ENCODE measurements around the gene PDE12. TPM values are rescaled to one million over a fixed set of nuclear protein-coding genes. Genes with fewer than 3 reads are reported as not detected.
"Not testable (repeated sequence)": the region's sequence is repeated elsewhere in the genome, so short reads cannot be mapped to it uniquely, and the experiment has no call there.

The PDE12 gene
- total RNA-seq, 1 donor from 2014 or later = 9.2 TPM

DNA sequence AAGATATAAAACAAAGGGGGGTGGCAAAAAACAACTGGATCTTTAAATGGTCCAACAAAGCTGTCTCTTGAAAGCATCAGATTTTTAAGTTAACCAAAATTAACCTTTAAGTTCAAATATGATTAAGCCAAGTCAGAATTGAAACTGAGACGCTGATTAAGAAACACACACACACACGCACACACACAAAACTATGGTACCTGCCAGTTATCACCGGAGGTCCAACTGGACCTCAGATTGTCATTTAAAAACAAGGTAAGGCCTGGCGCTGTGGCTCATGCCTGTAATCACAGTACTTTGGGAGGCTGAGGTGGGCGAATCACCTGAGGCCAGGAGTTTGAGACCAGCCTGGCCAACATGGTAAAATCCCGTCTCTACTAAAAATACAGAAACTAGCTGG lies 30.7 kb downstream of the PDE12 start:
- no peak for DNase-seq (ENCODE audit: low read depth in 2 of 2)

- no peak for DNase-seq (ENCODE audit: low read depth in 2 of 2)
Measured at GRCh38 chr3:57587905-57588304, 31.8 kb downstream of the PDE12 start.

- no peak for DNase-seq (ENCODE audit: low read depth in 2 of 2)
Measured at GRCh38 chr3:57592306-57592705, 36.2 kb downstream of the PDE12 start.

- DNase-seq (ENCODE audit: low read depth in 2 of 2) = no peak
Measured at GRCh38 chr3:57594144-57594543, 38.1 kb downstream of the PDE12 start.

DNA sequence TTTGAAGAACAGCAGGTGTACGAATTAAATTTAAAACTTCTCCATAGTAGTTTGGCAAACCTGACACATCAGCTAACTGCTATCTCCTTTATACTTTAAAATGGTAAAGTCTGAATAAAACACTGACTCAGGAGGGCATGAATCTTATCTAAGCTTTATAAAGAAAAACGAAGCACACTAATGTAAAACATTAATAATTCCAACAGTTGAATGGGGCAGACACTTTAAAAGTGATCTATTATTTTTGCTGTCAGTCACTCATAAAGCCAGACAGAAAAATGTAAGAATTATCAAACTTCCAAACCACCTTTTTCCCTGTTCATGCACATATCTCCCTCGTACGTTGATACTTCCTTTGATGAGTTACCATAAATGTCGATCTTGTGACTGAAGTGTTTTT lies 38.5 kb downstream of the PDE12 start:
- no peak for DNase-seq (ENCODE audit: low read depth in 2 of 2)

DNA sequence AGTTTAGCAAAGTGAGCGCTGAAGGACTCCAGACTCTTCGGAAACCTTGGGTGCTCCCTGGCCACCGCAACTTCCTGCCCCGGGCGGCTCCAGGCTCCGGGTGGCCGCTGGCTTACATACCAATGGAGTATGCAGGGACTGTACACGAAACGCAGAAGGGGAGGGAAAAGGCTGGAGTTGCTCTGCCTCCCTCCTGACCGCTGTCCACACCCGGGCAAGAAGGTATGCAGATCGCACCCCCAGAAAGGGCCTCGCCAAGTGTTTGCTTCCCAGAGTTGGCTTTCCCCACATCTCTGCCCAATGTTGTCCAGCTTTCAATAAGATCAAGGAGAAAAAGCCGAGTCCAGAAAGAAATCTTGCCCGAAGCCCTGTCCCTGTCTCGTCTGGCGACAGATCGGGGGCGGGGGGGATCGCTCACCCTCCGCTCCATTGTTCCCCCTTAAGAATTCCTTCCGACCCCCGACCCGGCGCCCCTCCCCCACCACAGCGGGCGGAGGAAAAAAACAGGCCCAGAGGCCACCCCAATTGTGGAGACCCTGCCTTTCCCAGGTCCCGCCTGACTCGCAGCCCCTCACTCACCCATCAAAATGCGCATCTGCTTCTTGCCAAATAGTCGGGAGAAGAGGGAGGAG lies 40.5 kb downstream of the PDE12 start:
- DNase-seq (ENCODE audit: low read depth in 2 of 2) = peak; percentile 45 to 88

DNA sequence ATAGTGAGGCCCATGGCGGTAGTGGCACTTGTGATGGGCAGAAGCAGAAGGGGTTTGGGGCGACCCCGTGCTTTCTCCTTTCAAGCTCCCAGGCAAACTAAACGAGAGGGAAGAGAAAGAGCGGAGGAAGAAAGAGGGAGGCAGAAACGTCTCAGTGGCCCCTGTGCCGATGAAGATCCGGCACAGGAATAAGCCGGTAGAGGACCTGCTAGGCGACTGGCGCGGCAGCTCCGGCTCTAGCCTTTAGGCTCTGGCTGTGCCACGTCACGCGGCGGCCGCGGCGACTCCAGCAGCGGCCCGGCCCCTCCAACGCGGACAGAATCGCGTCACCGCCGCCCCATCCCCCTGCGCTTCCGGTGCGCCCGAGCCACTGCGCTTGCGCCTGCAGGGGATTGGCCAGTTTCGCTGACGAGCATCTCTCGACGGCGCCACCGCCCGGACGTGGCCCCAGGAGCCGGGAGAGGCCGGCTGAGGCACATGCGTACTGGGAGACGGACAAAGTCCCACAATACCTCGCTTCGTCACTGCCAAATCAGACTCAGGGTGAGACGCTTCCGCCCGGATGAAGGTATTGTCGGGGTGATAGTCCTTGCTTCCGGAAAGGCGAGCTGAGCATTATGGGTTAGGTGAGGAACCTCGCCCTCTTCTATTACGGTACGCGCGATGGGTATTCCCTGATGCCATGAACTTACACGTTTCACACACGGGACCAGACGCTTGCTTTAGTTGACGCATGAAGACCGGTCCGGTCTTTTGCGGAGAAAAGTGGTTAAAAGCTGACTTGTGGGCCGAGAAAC lies 41.3 kb downstream of the PDE12 start, which contains the start of gene ARF4:
ARF4 (minus strand) TSS at position 218 of the 797 bp plus-strand sequence; CDS start at position 14, 204 bp downstream.
- peak; percentile 97 to 99 for DNase-seq (ENCODE audit: low read depth in 2 of 2)

- no peak for DNase-seq (ENCODE audit: low read depth in 2 of 2)
Measured at GRCh38 chr3:57598765-57599360, 42.8 kb downstream of the PDE12 start.

GRCh38 chr3:57600195-57600594 lies 44.1 kb downstream of the PDE12 start:
- DNase-seq (ENCODE audit: low read depth in 2 of 2) = no peak

- DNase-seq (ENCODE audit: low read depth in 2 of 2) = no peak
Measured at GRCh38 chr3:57604971-57605370, 48.9 kb downstream of the PDE12 start.

DNA sequence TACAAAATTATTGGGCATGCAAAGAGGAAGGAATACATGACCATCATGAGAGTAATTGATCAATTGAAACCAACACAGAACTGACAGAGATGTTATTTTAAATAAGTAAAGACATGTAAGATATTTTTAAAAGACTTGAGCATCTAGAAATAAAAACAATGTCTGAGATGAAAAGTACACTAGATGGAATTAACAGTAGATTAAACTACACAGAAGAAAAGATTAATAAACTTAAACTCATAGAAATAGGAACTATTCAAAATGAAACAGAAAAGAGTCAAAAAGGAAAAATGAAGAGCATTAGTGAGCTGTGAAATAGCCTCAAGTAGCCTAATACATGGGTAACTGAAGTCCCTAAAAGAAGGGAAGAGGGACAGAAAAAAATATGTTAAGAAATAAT lies 49.6 kb downstream of the PDE12 start:
- DNase-seq (ENCODE audit: low read depth in 2 of 2) = no peak

DNA sequence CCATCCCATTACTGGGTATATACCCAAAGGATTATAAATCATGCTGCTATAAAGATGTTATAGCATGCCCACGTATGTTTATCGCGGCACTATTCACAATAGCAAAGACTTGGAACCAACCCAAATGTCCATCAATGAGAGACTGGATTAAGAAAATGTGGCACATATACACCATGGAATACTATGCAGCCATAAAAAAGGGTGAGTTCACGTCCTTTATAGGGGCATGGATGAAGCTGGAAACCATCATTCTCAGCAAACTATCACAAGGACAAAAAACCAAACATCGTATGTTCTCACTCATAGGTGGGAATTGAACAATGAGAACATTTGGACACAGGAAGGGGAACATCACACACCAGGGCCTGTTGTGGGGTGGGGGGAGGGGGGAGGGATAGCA lies 55.8 kb downstream of the PDE12 start:
- not testable (repeated sequence) for DNase-seq (ENCODE audit: low read depth in 2 of 2)

DNA sequence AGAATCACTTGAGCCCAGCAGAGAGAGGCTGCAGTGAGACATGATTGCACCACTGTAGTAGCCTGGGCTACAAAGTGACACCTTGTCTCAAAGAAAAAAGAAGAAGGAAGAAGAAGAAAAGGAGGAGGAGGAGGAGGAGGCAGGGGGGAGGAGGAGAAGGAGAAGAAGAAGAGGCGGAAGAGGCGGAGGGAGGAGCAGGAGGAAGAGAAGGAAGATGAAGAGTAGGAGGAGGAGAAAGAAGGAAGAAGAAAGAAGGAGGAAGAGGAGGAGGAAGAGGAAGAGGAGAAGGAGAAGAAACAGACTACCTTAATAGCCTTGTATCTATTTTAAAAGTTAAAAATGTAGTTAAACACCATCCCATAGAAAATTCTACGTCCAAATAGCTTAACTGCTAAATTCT lies 60.2 kb downstream of the PDE12 start:
- DNase-seq (ENCODE audit: low read depth in 2 of 2) = no peak

Other genes with a start within 250 kb of the PDE12 start
- gene DNAH12, start 11.9 kb upstream of the PDE12 start, total RNA-seq = under 0.01 TPM in 2 replicates
- gene ARF4, start 41.1 kb downstream of the PDE12 start, total RNA-seq = 121 and 123 TPM in 2 replicates
- gene DENND6A, start 136.8 kb downstream of the PDE12 start, total RNA-seq = 19.5 and 21.2 TPM in 2 replicates
- gene SLMAP, start 200.0 kb downstream of the PDE12 start, total RNA-seq = 26.9 and 29.5 TPM in 2 replicates

Data from dermis microvascular lymphatic vessel endothelial cell (primary cell).